KMS-11 (cell line): ENCODE results near the gene TMCC3.

Source experiments
- H2AFZ ChIP-seq: fragments of 200-600 bp; sonication (generic); 2 replicates; pipeline ENCODE4 v1.6.1; 2016; ENCODE audit warnings: antibody characterized with exemption, mixed run types, low read depth
- H3K27ac ChIP-seq: fragments of 200-600 bp; sonication (generic); 2 replicates; pipeline ENCODE4 v1.6.1; 2016; ENCODE audit warnings: mild to moderate bottlenecking, mixed run types
- H3K27me3 ChIP-seq: fragments of 200-600 bp; sonication (generic); 2 replicates; pipeline ENCODE4 v1.6.1; 2017; ENCODE audit warnings: mild to moderate bottlenecking, low read depth, mixed run types, moderate library complexity; ENCODE audit not compliant: insufficient read depth
- H3K36me3 ChIP-seq: fragments of 200-600 bp; sonication (generic); 2 replicates; pipeline ENCODE4 v1.6.1; 2017; ENCODE audit warnings: mild to moderate bottlenecking, mixed run types; ENCODE audit not compliant: insufficient read depth
- H3K4me1 ChIP-seq: fragments of 200-600 bp; sonication (generic); 2 replicates; pipeline ENCODE4 v1.6.1; 2016; ENCODE audit warnings: mild to moderate bottlenecking, low read depth, mixed run types; ENCODE audit not compliant: poor library complexity, severe bottlenecking
- H3K4me2 ChIP-seq: fragments of 200-600 bp; sonication (generic); 2 replicates; pipeline ENCODE4 v1.7.0; 2016; ENCODE audit warnings: mild to moderate bottlenecking, mixed run types
- H3K4me3 ChIP-seq: fragments of 200-600 bp; sonication (generic); IDR thresholded peaks from 2 replicates; pipeline ENCODE4 v1.6.1; 2017; ENCODE audit warnings: low read depth, low read length, mixed read lengths; ENCODE audit not compliant: insufficient read depth
- H3K79me2 ChIP-seq: fragments of 200-600 bp; sonication (generic); 2 replicates; pipeline ENCODE4 v1.6.1; 2016; ENCODE audit warnings: low read depth, mixed run types; ENCODE audit not compliant: insufficient read depth
- H3K9ac ChIP-seq: fragments of 200-600 bp; sonication (generic); 2 replicates; pipeline ENCODE4 v1.6.1; 2016; ENCODE audit warnings: mild to moderate bottlenecking, mixed run types
- H4K20me1 ChIP-seq: fragments of 200-600 bp; sonication (generic); 2 replicates; pipeline ENCODE4 v1.6.1; 2016; ENCODE audit warnings: mild to moderate bottlenecking, mixed run types; ENCODE audit not compliant: insufficient read depth
- TF ChIP-seq, protein P1 (sequence below): fragments of 200-600 bp; sonication (generic); conservative IDR thresholded peaks from 2 replicates; pipeline ENCODE4 v1.6.1; 2017; ENCODE audit warnings: low read depth, mild to moderate bottlenecking, antibody characterized with exemption, low read length, moderate library complexity, mixed read lengths

Gene TMCC3

DNA sequence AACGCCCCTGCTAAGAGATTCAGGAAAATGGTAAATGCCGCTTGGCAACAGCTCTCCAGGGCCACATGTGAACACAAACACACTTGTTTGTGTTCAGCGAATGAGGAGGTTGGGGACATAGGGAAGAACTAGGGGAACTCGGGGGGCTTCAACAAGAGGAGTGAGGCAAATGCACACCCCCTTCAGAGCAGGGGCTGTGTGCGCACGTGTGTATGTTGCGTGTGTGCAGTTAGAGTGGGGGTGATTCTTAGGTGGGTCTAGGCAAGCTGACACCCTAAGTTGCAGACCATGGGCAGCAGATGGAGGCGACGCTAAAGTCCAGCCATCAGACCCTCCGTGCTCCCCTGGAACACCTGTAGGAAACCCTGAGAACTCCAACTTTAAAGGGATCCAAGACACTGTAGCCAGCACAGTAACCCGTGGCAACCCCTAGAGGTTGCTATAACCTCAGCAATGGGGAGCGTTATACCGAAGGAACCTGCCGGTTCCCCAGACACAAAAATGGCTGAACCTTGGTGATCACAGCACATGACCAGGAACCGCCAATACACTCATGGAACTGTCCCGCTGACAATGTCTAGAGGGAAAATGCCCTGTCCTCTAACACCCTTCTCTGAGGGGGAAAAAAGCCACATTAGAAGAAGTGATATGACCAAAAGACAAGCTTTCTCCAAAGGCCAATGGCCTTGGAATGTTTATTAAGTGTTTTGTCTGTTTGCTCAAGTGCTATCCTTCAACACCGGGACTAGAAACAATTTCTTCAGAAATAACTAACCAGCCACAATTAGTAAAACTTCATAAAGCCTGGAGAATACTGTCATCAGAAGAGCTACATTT, 104.2 kb downstream of the TMCC3 start:
- no peaks in the 10 kb centered on the region for H3K36me3 ChIP-seq
- H4K20me1 ChIP-seq = no peaks in the 10 kb centered on the region
- H2AFZ ChIP-seq = no peak overlapping the region; the same call in 1 of the 2 replicates
- H3K4me3 ChIP-seq = no peak overlapping the region
- no peak overlapping the region for H3K4me2 ChIP-seq
- no peak overlapping the region for H3K27ac ChIP-seq
- no peaks in the 10 kb centered on the region for H3K4me1 ChIP-seq
- no peak overlapping the region for H3K9ac ChIP-seq
- no peaks in the 10 kb centered on the region for H3K27me3 ChIP-seq
- no peaks in the 10 kb centered on the region for H3K79me2 ChIP-seq
- TF ChIP-seq, protein P1, sequence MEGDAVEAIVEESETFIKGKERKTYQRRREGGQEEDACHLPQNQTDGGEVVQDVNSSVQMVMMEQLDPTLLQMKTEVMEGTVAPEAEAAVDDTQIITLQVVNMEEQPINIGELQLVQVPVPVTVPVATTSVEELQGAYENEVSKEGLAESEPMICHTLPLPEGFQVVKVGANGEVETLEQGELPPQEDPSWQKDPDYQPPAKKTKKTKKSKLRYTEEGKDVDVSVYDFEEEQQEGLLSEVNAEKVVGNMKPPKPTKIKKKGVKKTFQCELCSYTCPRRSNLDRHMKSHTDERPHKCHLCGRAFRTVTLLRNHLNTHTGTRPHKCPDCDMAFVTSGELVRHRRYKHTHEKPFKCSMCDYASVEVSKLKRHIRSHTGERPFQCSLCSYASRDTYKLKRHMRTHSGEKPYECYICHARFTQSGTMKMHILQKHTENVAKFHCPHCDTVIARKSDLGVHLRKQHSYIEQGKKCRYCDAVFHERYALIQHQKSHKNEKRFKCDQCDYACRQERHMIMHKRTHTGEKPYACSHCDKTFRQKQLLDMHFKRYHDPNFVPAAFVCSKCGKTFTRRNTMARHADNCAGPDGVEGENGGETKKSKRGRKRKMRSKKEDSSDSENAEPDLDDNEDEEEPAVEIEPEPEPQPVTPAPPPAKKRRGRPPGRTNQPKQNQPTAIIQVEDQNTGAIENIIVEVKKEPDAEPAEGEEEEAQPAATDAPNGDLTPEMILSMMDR = peak; percentile 56

DNA sequence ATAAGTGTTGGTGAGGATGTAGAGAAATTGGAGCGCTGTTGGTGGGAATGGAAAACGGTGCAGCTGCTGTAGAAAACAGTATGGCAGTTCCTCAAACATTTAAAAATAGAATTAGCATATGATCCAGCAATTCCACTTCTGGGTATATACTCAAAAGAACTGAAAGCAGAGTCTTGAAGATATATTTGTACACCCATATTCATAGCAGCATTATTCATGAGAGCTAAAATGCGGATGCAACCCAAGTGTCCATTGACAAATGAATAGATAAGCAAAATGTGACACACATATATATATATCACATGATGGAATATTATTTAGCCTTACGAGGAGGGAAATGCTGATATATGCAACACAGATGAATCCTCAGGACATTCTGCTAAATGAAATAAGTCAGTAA, 106.0 kb downstream of the TMCC3 start:
- H3K4me3 ChIP-seq = no peak overlapping the region
- no peak overlapping the region for H2AFZ ChIP-seq
- no peak overlapping the region for H3K27ac ChIP-seq
- H3K4me1 ChIP-seq = no peaks in the 10 kb centered on the region
- no peak overlapping the region for H3K9ac ChIP-seq
- H3K79me2 ChIP-seq = no peaks in the 10 kb centered on the region
- no peak overlapping the region for H3K4me2 ChIP-seq
- H3K27me3 ChIP-seq = no peaks in the 10 kb centered on the region
- no peaks in the 10 kb centered on the region for H4K20me1 ChIP-seq
- TF ChIP-seq, protein P1 = no peak
- no peaks in the 10 kb centered on the region for H3K36me3 ChIP-seq

DNA sequence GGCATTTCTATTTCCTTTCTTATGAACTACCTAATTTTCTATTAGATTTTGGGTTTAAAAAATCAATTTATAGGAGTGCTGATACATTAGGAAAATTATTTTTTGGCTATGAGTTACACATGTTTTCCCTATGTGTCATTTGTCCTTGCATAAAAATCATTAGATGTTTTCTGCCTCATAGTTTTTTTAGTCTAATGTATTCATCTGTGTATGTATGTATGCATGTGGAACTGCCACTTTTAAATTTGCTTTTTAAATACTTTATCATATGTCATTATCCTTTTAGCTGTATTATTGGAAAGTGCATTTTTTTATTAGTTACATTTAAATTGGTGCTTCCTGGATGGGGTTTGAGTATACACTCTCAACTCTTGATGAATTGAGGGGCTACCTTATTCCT, 112.0 kb downstream of the TMCC3 start:
- Histone ChIP-seq H3K4me1 (no peaks in the 10 kb centered on the region), H3K9ac (no peak overlapping the region), H3K4me3 (no peak overlapping the region), H3K4me2 (no peak overlapping the region), H3K27me3 (no peaks in the 10 kb centered on the region), H3K36me3 (no peaks in the 10 kb centered on the region), H3K79me2 (no peaks in the 10 kb centered on the region), H3K27ac (no peak overlapping the region), H4K20me1 (no peaks in the 10 kb centered on the region), H2AFZ (no peak overlapping the region)
- TF ChIP-seq, protein P1 = no peak

DNA sequence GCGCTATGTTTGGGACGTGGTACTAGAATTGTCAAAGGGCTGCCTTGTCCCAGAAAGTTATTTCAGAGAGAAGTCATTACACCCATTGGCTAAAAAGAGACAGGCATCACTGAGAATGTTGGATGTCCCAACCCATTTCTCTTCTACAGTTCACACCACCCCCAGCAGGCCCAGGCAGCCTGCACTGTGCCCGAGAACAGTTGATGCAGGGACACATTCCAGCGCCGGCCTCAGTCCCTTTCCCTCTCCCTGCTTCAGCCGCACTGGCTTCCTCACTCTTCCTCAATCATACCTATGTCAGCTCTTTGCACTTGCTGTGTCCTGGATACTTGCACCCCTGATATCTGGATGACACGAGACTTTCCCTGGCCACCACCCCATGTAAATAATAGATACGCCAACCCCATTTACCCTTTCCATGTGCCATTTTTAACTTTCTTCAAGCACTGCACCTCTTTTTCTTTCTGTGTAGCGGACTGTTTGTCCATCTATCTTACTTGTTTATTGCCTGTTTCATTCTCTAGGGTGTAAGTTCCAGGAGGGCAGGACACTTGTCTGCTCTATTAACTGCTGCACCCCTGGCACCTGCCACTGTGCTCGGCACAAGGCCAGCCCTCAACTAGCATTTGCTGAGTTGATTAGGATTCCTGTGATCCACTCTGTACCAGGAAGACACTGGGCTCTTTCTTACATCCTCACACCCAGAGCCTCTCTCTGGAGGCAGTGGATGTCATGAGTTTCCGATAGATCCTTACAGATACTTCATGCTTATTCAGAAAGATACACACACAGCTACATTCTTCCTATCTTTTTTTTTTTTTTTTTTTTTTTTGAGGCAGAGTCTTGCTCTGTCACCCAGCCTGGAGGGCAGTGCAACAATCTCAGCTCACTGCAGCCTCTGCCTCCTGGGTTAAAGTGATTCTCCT, 114.1 kb downstream of the TMCC3 start:
- Histone ChIP-seq H3K36me3 (no peaks in the 10 kb centered on the region), H3K4me2 (no peak overlapping the region), H3K4me1 (peaks cover 4% of the 10 kb centered on the region), H4K20me1 (no peaks in the 10 kb centered on the region), H3K4me3 (no peak overlapping the region), H3K9ac (no peak overlapping the region), H3K27ac (no peak overlapping the region), H3K27me3 (no peaks in the 10 kb centered on the region), H2AFZ (no peak overlapping the region), H3K79me2 (no peaks in the 10 kb centered on the region)
- TF ChIP-seq, protein P1 = no peak
